Stimulated activated naive CD8-positive, alpha-beta T cell treated with anti-CD3 and anti-CD28 coated beads, Interleukin-15, amount 100 ng/mL, for 72 hours (primary cell): ENCODE data around the gene TSPAN18.
A peak's percentile ranks its signal among the peaks of the same experiment; 100 is the strongest.

Source experiments
- ATAC-seq: fragments of 150-1000 bp; cut with Tn5 transposase; 2 replicates; pipeline ENCODE4 v1.10.0; 2021; ENCODE audit warnings: mild to moderate bottlenecking, moderate library complexity
- DNase-seq, 2 donors: peaks; one replicate each; pipeline ENCODE4 v3.0.0; 2021 to 2022
- H3K27ac Mint-ChIP-seq, 2 donors: one replicate each; pipeline ENCODE4 v1.8.0; 2022; ENCODE audit warnings: mild to moderate bottlenecking in 2 of 2, mixed read lengths in 2 of 2, moderate library complexity in 2 of 2
- H3K27me3 Mint-ChIP-seq: one replicate; pipeline ENCODE4 v1.8.0; 2022; ENCODE audit warnings: mixed read lengths
- H3K4me1 Mint-ChIP-seq: one replicate; pipeline ENCODE4 v1.8.0; 2022; ENCODE audit warnings: mild to moderate bottlenecking, mixed read lengths
- H3K4me3 Mint-ChIP-seq, 2 donors: one replicate each; pipeline ENCODE4 v1.8.0; 2022; ENCODE audit warnings: mild to moderate bottlenecking in 2 of 2, mixed read lengths in 2 of 2, moderate library complexity in 1 of 2
- H3K9me3 Mint-ChIP-seq, 2 donors: one replicate each; pipeline ENCODE4 v1.8.0; 2022; ENCODE audit warnings: mixed read lengths in 2 of 2

The TSPAN18 gene

GRCh38 chr11:44774108-44774507 is 47.3 kb downstream of the TSPAN18 start:
- Mint-ChIP-seq H3K27ac (no peak overlapping the region), H3K27me3 (peaks cover 8% of the 10 kb centered on the region), H3K9me3 (no peaks in the 10 kb centered on the region), H3K4me3 (no peak overlapping the region), H3K4me1 (no peaks in the 10 kb centered on the region)
- ATAC-seq (no peak), DNase-seq (no peak)

- DNase-seq = no peak
- peaks cover 8% of the 10 kb centered on the region for H3K27me3 Mint-ChIP-seq
- no peak overlapping the region for H3K4me3 Mint-ChIP-seq
- no peak overlapping the region for H3K27ac Mint-ChIP-seq
- ATAC-seq = no peak
- no peaks in the 10 kb centered on the region for H3K9me3 Mint-ChIP-seq
- no peaks in the 10 kb centered on the region for H3K4me1 Mint-ChIP-seq
Observed at GRCh38 chr11:44774731-44775130, 48.0 kb downstream of the TSPAN18 start.

GRCh38 chr11:44775366-44775984 is 48.7 kb downstream of the TSPAN18 start:
- DNase-seq = peak; percentile 44 to 55
- ATAC-seq = peak; percentile 75
- Mint-ChIP-seq H3K27me3 (peaks cover 8% of the 10 kb centered on the region), H3K4me3 (no peak overlapping the region), H3K4me1 (no peaks in the 10 kb centered on the region), H3K27ac (no peak overlapping the region), H3K9me3 (no peaks in the 10 kb centered on the region)

DNA sequence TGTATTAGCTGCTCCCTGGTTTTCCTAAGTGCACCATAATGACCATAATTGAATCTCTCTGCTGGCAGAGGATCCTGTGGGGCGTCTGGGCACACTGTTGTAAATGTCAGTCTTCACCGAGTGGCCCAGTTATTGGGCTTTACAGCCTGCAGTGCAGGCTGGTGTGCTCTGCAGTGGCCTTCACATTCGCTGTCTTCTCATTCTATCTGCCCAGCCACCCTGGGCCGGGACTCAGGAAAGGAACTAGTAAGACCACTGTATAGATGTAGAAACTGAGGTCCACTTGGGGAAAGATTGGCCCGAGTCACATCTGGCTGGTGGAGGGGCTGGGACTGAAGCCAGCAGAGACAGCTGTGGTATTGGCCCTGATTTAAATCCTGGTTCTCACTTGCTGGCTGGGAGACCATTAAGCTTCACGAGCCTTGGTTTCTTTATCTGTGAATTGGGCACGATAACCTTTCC is 49.3 kb downstream of the TSPAN18 start:
- ATAC-seq = no peak
- H3K27me3 Mint-ChIP-seq = peaks cover 8% of the 10 kb centered on the region
- DNase-seq = no peak
- H3K4me3 Mint-ChIP-seq = no peak overlapping the region
- no peaks in the 10 kb centered on the region for H3K9me3 Mint-ChIP-seq
- H3K27ac Mint-ChIP-seq = no peak overlapping the region
- no peaks in the 10 kb centered on the region for H3K4me1 Mint-ChIP-seq

DNA sequence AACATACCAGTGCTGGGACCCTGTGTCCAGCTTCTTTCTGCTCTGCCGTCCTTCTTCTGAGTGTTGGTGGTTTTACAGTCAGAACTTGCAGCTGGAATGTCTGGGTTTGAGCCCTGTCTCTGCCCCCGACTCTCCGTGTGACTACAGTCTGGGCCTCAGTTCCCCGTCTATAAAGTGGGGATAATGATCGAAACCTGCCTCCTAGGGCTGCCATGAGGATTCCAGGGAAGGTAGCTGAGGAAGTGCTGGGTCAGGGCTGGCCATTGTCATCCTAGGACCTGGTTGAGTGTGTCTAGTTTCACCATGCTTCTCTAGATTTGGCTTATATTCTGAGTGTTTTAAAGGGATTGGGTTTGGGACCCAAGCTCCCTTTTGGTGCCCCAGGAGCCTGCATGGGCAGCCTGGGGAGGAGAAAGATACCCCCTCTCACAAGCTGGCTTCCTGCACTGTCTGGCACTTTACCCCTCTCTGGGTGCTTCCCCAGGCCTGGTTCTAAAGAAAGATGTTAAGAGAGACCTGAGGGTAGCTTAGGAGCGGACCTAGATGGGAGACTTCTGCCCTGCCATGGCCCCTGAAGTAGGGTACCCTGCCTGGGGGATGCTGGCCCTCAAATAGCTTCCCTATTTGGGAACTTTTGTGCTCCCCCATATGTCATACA is 49.9 kb downstream of the TSPAN18 start:
- Mint-ChIP-seq H3K4me1 (no peaks in the 10 kb centered on the region), H3K27me3 (peaks cover 8% of the 10 kb centered on the region), H3K4me3 (no peak overlapping the region), H3K9me3 (no peaks in the 10 kb centered on the region), H3K27ac (no peak overlapping the region)
- no peak for DNase-seq
- ATAC-seq = no peak

DNA sequence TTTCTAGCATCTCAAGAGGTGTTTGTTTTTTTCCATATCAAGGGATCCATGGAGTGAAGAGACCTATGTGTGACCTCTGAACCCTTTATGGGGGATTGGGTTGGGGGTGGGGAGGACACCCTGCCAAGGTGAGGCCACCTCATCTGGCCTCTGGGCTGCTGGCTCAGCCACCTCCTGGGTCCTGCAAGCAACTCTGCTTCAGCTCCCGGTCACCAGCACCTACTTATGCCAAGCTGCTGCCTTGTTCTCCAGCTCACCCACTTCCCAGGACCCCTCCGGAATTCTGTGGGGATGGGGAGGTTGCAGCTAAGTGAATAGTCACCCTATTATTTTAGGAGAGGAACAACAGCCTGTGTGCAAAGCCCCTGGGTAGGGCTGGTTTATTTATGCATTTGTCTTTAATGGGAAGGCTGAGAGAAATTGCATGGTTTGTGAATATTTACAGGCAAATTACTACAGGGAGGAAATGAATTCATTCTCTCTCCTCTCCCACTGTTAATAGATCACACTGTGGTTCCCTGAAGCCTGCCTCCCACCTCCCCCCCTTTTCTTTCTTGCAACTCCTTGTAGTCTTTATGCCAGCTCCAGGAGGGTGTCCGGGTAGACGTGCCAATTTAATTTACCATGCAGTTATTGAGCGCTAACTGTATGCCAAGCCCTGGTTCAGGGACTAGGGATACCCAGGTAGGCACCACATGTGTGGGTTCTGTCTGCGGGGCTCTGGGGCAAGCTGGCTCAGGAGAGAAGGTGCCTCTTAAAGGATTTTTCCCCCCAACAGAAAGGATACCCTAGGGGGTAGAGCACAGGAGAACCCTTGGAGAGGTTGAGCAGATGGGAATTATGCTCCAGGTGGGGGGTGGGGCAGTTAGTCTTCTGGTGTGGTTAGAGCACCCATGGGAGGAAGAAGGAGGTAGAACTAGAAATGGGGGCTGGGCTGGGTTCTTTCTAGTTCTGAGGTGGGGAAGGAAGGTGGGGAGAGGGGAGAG is 50.7 kb downstream of the TSPAN18 start:
- no peak overlapping the region for H3K4me3 Mint-ChIP-seq
- H3K27me3 Mint-ChIP-seq = peaks cover 8% of the 10 kb centered on the region
- H3K4me1 Mint-ChIP-seq = no peaks in the 10 kb centered on the region
- no peak for DNase-seq
- no peak for ATAC-seq
- no peaks in the 10 kb centered on the region for H3K9me3 Mint-ChIP-seq
- peak overlapping the region; percentile 40 to 42 for H3K27ac Mint-ChIP-seq

- Mint-ChIP-seq H3K27me3 (peaks cover 8% of the 10 kb centered on the region), H3K4me3 (no peak overlapping the region), H3K9me3 (no peaks in the 10 kb centered on the region), H3K27ac (no peak overlapping the region), H3K4me1 (no peaks in the 10 kb centered on the region)
- no peak for DNase-seq
- no peak for ATAC-seq
Observed at GRCh38 chr11:44778195-44779100, 51.7 kb downstream of the TSPAN18 start.

- H3K4me3 Mint-ChIP-seq = no peak overlapping the region
- DNase-seq (no peak), ATAC-seq (no peak)
- peaks cover under 1% of the 10 kb centered on the region for H3K27me3 Mint-ChIP-seq
- no peaks in the 10 kb centered on the region for H3K9me3 Mint-ChIP-seq
- H3K4me1 Mint-ChIP-seq = no peaks in the 10 kb centered on the region
- no peak overlapping the region for H3K27ac Mint-ChIP-seq
Observed at GRCh38 chr11:44779736-44780520, 53.2 kb downstream of the TSPAN18 start.

- Mint-ChIP-seq H3K4me1 (no peaks in the 10 kb centered on the region), H3K27me3 (no peaks in the 10 kb centered on the region), H3K9me3 (no peaks in the 10 kb centered on the region), H3K4me3 (no peak overlapping the region), H3K27ac (no peak overlapping the region)
- ATAC-seq = no peak
- DNase-seq = no peak
Observed at GRCh38 chr11:44780940-44781631, 54.3 kb downstream of the TSPAN18 start.

- no peak overlapping the region for H3K4me3 Mint-ChIP-seq
- no peaks in the 10 kb centered on the region for H3K4me1 Mint-ChIP-seq
- no peak overlapping the region for H3K27ac Mint-ChIP-seq
- H3K9me3 Mint-ChIP-seq = no peaks in the 10 kb centered on the region
- no peak for DNase-seq
- ATAC-seq = no peak
- H3K27me3 Mint-ChIP-seq = no peaks in the 10 kb centered on the region
Observed at GRCh38 chr11:44781655-44782054, 54.9 kb downstream of the TSPAN18 start.

GRCh38 chr11:44782478-44782877 is 55.7 kb downstream of the TSPAN18 start:
- Mint-ChIP-seq H3K4me3 (no peak overlapping the region), H3K27me3 (no peaks in the 10 kb centered on the region), H3K9me3 (no peaks in the 10 kb centered on the region), H3K27ac (no peak overlapping the region), H3K4me1 (no peaks in the 10 kb centered on the region)
- no peak for DNase-seq
- no peak for ATAC-seq

GRCh38 chr11:44784436-44784760 is 57.6 kb downstream of the TSPAN18 start:
- Mint-ChIP-seq H3K4me1 (peaks cover 8% of the 10 kb centered on the region), H3K27ac (peak overlapping the region in 1 of 2 donors; percentile 59), H3K9me3 (no peaks in the 10 kb centered on the region), H3K4me3 (no peak overlapping the region), H3K27me3 (no peaks in the 10 kb centered on the region)
- DNase-seq (no peak), ATAC-seq (no peak)

DNA sequence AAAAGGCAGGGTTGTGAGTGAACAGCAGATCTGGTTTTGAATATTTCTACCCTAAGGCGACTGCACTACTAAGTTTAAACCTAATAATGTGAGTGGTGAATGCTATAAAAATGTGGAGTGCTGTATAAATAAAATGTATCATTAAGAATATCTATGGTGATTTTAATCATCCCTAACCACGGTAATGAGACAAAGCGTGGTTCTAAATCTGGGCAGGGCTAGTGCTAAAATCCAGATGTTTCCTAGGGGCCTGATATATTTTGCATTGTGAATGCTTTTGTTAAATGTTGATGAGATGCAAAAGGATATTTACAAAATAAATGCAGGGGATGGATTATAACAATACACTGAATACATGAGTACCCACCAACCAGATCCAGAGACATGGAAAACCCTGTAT is 58.1 kb downstream of the TSPAN18 start:
- no peak overlapping the region for H3K27ac Mint-ChIP-seq
- no peak for DNase-seq
- H3K9me3 Mint-ChIP-seq = no peaks in the 10 kb centered on the region
- no peak overlapping the region for H3K4me3 Mint-ChIP-seq
- H3K4me1 Mint-ChIP-seq = peaks cover 11% of the 10 kb centered on the region
- no peak for ATAC-seq
- H3K27me3 Mint-ChIP-seq = no peaks in the 10 kb centered on the region
